Esophagus squamous epithelium (tissue), 5 donors: Measurements from ENCODE around the gene ZNF534. TPM values are rescaled to one million over a fixed set of nuclear protein-coding genes. Genes with fewer than 3 reads are reported as not detected.
"Not testable (repeated sequence)": the region's sequence is repeated elsewhere in the genome, so short reads cannot be mapped to it uniquely, and the experiment has no call there.

Source experiments
- DNase-seq: peaks from one replicate; lab custom pipeline; 2025; lab: John Stamatoyannopoulos, UW
- H3K27ac ChIP-seq, 4 donors: fragments of 200-600 bp; sonication (generic); one replicate each; pipeline ENCODE4 v1.5.1; 2016 to 2019; ENCODE audit warnings: mild to moderate bottlenecking in 1 of 4
- H3K27me3 ChIP-seq, 4 donors: fragments of 200-600 bp; sonication (generic); 1 replicate in 3 of 4; 2 replicates in 1 of 4; pipeline versions ENCODE4 v1.5.1 to v1.6.0; 2017 to 2021; ENCODE audit warnings: antibody characterized with exemption in 1 of 4
- H3K36me3 ChIP-seq, 3 donors: fragments of 200-600 bp; sonication (generic); one replicate each; pipeline ENCODE4 v1.5.1; 2016 to 2019
- H3K4me1 ChIP-seq, 3 donors: fragments of 200-600 bp; sonication (generic); one replicate each; pipeline ENCODE4 v1.5.1; 2017 to 2019
- H3K4me3 ChIP-seq, 4 donors: fragments of 200-600 bp; sonication (generic); 1 replicate in 3 of 4; 2 replicates in 1 of 4; pipeline ENCODE4 v1.5.1; 2016 to 2019; ENCODE audit warnings: mild to moderate bottlenecking in 2 of 4, moderate library complexity in 1 of 4
- H3K9me3 ChIP-seq, 3 donors: fragments of 200-600 bp; sonication (generic); one replicate each; pipeline ENCODE4 v1.5.1; 2016 to 2019
- CTCF ChIP-seq, 6 experiments: fragments of 450-650 bp in 4 of 6; fragments of 200-600 bp in 2 of 6; sonication (generic) in 2 of 6; IDR thresholded peaks; one replicate each; pipeline ENCODE4 v1.5.1; 2016 to 2019; ENCODE audit warnings: antibody characterized with exemption in 6 of 6, mild to moderate bottlenecking in 4 of 6, moderate library complexity in 4 of 6
- POLR2A ChIP-seq, 4 donors: fragments of 450-650 bp; IDR thresholded peaks; one replicate each; pipeline ENCODE4 v1.6.1; 2017; ENCODE audit warnings: antibody characterized with exemption in 4 of 4, mild to moderate bottlenecking in 4 of 4, moderate library complexity in 3 of 4
- WGBS, 2 donors: methylation state at CpG; one replicate each; pipeline ENCODE4 v1.1.5; 2018; 5-methylcytosine and 5-hydroxymethylcytosine counted together
- intact Hi-C: fragments of 100-400 bp; cut with DNase I; formaldehyde crosslinking; loops from one replicate; pipeline ENCODE4 v1.15.0; 2022
- total RNA-seq, 4 donors: library from RNA; depleted of rRNA; stranded (reverse); fragments of >200 nt; gene quantifications; one replicate each; pipeline ENCODE4 v1.1.0, GENCODE V29; 2016
- donor health status: DM: yes; HTN: yes; CAD: no.

The ZNF534 gene
- total RNA-seq, 4 donors from 2014 or later, result 0.19 TPM; not detected in 3

DNA sequence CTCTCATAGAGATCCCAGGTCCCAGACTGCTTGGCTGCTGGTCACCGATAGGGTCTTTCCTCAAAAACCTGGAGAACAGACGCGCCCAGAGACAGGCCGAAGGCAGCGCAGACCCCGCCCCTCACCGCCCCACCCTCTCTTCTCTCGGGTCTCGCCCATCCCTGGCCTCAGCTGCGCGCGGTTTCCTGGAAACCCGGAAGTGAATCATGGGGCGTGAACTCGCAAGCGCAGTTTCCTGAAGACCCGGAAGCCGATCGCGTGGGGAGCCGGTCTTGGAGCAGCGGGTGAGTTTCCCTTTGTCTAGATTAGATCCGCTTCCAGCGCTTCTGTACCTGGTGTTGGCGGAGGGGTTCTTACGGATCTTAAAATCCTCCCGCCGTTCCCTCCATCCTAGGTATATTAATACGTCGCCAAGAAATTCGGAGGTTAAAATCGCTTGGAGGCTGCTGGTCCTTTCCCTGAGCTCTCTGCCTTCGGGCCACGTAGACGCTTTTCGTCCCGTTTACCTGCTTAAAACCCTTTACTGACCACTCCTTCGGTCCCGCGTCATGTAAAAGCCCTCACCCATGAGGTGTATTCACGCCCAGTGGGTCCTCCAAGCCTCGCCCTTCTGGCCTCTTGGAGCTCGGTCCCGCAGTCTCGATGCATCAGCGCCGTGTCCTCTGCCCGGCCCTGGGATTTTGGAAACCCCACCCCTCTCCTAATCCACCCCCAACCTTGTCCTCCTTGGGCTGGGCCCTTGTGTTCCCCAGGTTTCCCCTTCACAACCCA, 24.6 kb downstream of the ZNF534 start, which contains the start of gene ZNF578:
TSS of gene ZNF578 (plus strand) at position 230 of the 771 bp plus-strand sequence. CDS start 48,293 bp downstream, outside the sequence.
- peaks cover 0 to 9% (median 0%) of the 10 kb centered on the region in 3 donors for H3K4me1 ChIP-seq
- 8 to 18% methylated on average over 14 to 44 of the region's 48 CpGs for WGBS, 2 donors
- TF ChIP-seq POLR2A (IDR thresholded peaks at IDR 0.05) (no peak), CTCF (IDR thresholded peaks at IDR 0.05) (no peak)
- peak; percentile 19 for DNase-seq
- intact Hi-C loops, result no loop called here
- peaks cover 0 to 5% (median 0%) of the 10 kb centered on the region in 4 donors for H3K27me3 ChIP-seq
- peak within 1 kb of the TSS; percentile 22 to 71 (median 54) for H3K4me3 ChIP-seq
- H3K27ac ChIP-seq, result no peak within 1 kb of the TSS
- peaks cover 5 to 87% (median 42%) of the 10 kb centered on the region in 3 donors for H3K9me3 ChIP-seq
- H3K36me3 ChIP-seq, result peaks cover 4 to 27% (median 5%) of the 10 kb centered on the region in 3 donors

DNA sequence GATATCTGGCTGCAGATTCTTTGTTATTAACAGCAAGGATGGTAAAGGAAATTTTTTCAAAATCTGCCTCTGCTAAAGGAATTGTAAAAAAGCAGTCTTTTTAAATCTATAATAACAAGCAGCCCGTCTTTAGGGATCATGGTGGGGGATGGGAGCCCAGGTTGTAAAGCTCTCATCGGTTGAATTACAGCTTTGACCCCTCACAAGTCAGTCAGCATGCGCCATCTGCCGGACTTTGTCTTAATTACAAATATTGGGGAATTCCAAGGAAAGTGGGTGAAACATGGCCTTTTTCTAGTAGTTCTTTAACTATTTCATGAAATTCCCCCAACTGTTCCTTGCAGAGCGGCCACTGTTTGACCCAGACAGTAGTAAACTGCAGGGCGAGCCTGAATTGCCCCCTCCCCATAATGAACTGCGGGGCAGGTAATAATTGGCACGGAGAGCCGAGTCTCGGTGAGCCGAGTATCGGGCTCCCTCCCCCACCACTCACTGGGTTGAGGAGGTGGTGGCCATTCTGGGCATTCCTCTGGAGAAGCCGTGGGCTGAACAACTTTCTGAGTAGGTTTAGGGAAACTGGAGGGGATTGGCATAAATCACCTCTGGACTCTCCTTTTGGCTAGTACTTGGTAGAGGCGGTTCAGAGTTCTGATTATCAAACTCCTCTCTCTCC, 36.0 kb downstream of the ZNF534 start:
- H3K4me1 ChIP-seq, result no peaks in the 10 kb centered on the region
- intact Hi-C loops, result no loop called here
- WGBS, 2 donors, result 86% methylated on average over 13 to 14 of the region's 14 CpGs
- DNase-seq, result no peak
- peaks cover 0 to 15% (median 0%) of the 10 kb centered on the region in 3 donors for H3K36me3 ChIP-seq
- H3K27ac ChIP-seq, result no peak overlapping the region
- no peak overlapping the region for H3K4me3 ChIP-seq
- H3K27me3 ChIP-seq, result no peaks in the 10 kb centered on the region
- TF ChIP-seq CTCF (IDR thresholded peaks at IDR 0.05) (no peak), POLR2A (IDR thresholded peaks at IDR 0.05) (no peak)
- peaks cover 0 to 100% (median 55%) of the 10 kb centered on the region in 3 donors for H3K9me3 ChIP-seq

- H3K4me1 ChIP-seq, result no peaks in the 10 kb centered on the region
Measured at GRCh38 chr19:52473655-52474350, 44.9 kb downstream of the ZNF534 start.

GRCh38 chr19:52474351-52475127, 45.6 kb downstream of the ZNF534 start:
- 87 to 93% methylated on average over 7 of the region's 7 CpGs for WGBS, 2 donors
- DNase-seq, result no peak
- Histone ChIP-seq H3K27ac (no peak overlapping the region), H3K36me3 (no peaks in the 10 kb centered on the region), H3K27me3 (no peaks in the 10 kb centered on the region), H3K9me3 (peaks cover 16 to 100% (median 98%) of the 10 kb centered on the region in 3 donors), H3K4me3 (no peak overlapping the region), H3K4me1 (no peaks in the 10 kb centered on the region)
- TF ChIP-seq CTCF (IDR thresholded peaks at IDR 0.05) (no peak), POLR2A (IDR thresholded peaks at IDR 0.05) (no peak)
- intact Hi-C loops, result no loop called here

More at GRCh38 chr19:52473655-52474350, 44.9 kb downstream of the ZNF534 start:
- 83 to 87% methylated on average over 3 of the region's 3 CpGs for WGBS, 2 donors
- Histone ChIP-seq H3K27ac (no peak overlapping the region), H3K27me3 (no peaks in the 10 kb centered on the region), H3K36me3 (no peaks in the 10 kb centered on the region), H3K4me3 (no peak overlapping the region), H3K9me3 (peaks cover 11 to 100% (median 96%) of the 10 kb centered on the region in 3 donors)
- intact Hi-C loops, result no loop called here
- TF ChIP-seq CTCF (IDR thresholded peaks at IDR 0.05) (no peak), POLR2A (IDR thresholded peaks at IDR 0.05) (no peak)
- no peak for DNase-seq

- intact Hi-C loops, H3K27me3 ChIP-seq, DNase-seq: not testable (repeated sequence)
Measured at GRCh38 chr19:52484111-52484743, 55.3 kb downstream of the ZNF534 start.

DNA sequence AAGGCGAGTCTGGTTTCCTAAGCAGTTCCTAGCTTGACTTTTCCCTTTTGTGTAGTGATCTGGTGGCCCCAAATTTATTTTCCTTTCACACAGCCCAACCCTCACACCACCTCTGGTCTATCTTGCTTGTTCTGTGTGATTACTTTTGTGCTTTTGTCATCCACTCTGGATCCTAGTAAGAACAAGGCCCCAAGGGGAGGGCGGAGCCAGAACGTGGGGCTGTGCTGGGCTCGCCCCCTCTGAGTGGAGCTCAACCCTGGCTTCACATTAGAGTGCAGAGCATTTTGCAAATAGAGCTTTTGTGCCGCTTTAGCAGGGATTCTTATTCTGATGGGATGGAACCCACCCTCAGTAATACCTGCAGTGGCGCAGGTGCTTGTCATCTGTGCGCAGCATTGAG, 56.1 kb downstream of the ZNF534 start:
- H3K36me3 ChIP-seq, intact Hi-C loops, DNase-seq, H3K27me3 ChIP-seq, H3K27ac ChIP-seq, H3K4me1 ChIP-seq, H3K4me3 ChIP-seq: not testable (repeated sequence)
- H3K9me3 ChIP-seq, result peaks cover 0 to 94% (median 42%) of the 10 kb centered on the region in 3 donors
- WGBS, 2 donors, result 28 to 45% methylated on average over 7 of the region's 7 CpGs

More at GRCh38 chr19:52484111-52484743, 55.3 kb downstream of the ZNF534 start:
- not testable (repeated sequence) for H3K4me3 ChIP-seq, H3K27ac ChIP-seq, H3K4me1 ChIP-seq, H3K36me3 ChIP-seq
- 39 to 60% methylated on average over 5 to 7 of the region's 7 CpGs for WGBS, 2 donors
- H3K9me3 ChIP-seq, result peaks cover 1 to 94% (median 50%) of the 10 kb centered on the region in 3 donors
